Breast epithelium (tissue), 4 donors: ENCODE data around the gene RAB22A. TPM values are rescaled to one million over a fixed set of nuclear protein-coding genes. Genes with fewer than 3 reads are reported as not detected.

ENCODE experiments used
- DNase-seq, 2 donors: peaks; one replicate each; pipeline ENCODE4 v3.0.0-alpha.2; 2019; ENCODE audit warnings: low spot score in 2 of 2
- H3K27ac ChIP-seq, 2 donors: fragments of 200-600 bp; sonication (generic) in 1 of 2; one replicate each; pipeline ENCODE4 v1.5.1; 2016 to 2019; ENCODE audit warnings: mild to moderate bottlenecking in 1 of 2
- H3K27me3 ChIP-seq, 2 donors: fragments of 200-600 bp; sonication (generic) in 1 of 2; one replicate each; pipeline versions ENCODE4 v1.5.1 to v1.6.0; 2017 to 2019; ENCODE audit warnings: control low read depth in 1 of 2, mild to moderate bottlenecking in 1 of 2
- H3K36me3 ChIP-seq: fragments of 200-600 bp; one replicate; pipeline ENCODE4 v1.5.1; 2019
- H3K4me1 ChIP-seq, 2 donors: fragments of 200-600 bp; sonication (generic); one replicate each; pipeline ENCODE4 v1.5.1; 2016 to 2019; ENCODE audit warnings: control low read depth in 1 of 2
- H3K4me3 ChIP-seq, 3 donors: fragments of 200-600 bp; sonication (generic); 1 replicate in 2 of 3; 2 replicates in 1 of 3; pipeline ENCODE4 v1.5.1; 2016 to 2019; ENCODE audit warnings: mild to moderate bottlenecking in 3 of 3, moderate library complexity in 2 of 3
- H3K9me3 ChIP-seq, 2 donors: fragments of 200-600 bp; sonication (generic) in 1 of 2; one replicate each; pipeline ENCODE4 v1.5.1; 2016 to 2019; ENCODE audit warnings: control low read depth in 1 of 2
- CTCF ChIP-seq, 3 donors: fragments of 450-650 bp; IDR thresholded peaks; one replicate each; pipeline ENCODE4 v1.5.1; 2016 to 2017; ENCODE audit warnings: antibody characterized with exemption in 3 of 3, mild to moderate bottlenecking in 3 of 3, moderate library complexity in 3 of 3
- POLR2A ChIP-seq: fragments of 450-650 bp; IDR thresholded peaks from one replicate; pipeline ENCODE4 v1.6.1; 2016; ENCODE audit warnings: antibody characterized with exemption, mild to moderate bottlenecking, moderate library complexity
- POLR2AphosphoS5 ChIP-seq, 3 donors: sonication (generic); formaldehyde crosslinking; IDR thresholded peaks; one replicate each; pipeline ENCODE4 v1.6.1; 2017; ENCODE audit warnings: antibody characterized with exemption in 3 of 3
- intact Hi-C: fragments of 100-400 bp; cut with DNase I; formaldehyde crosslinking; loops from one replicate; pipeline ENCODE4 v1.15.1; 2023; ENCODE audit warnings: low total_unique reads
- total RNA-seq, 3 donors: library from RNA; depleted of rRNA; stranded (reverse); fragments of >200 nt; gene quantifications; one replicate each; pipeline ENCODE4 v1.1.0, GENCODE V29; 2016

RAB22A gene
- total RNA-seq, 3 donors from 2014 or later, result 17.7 to 22.4 (median 22.2) TPM

- Histone ChIP-seq H3K36me3 (no peaks in the 10 kb centered on the region), H3K9me3 (no peaks in the 10 kb centered on the region), H3K27me3 (no peaks in the 10 kb centered on the region), H3K4me3 (peak overlapping the region; percentile 79 to 86 (median 85)), H3K27ac (peak overlapping the region; percentile 92 to 95), H3K4me1 (peaks cover 0 to 10% of the 10 kb centered on the region in 2 donors)
- TF ChIP-seq POLR2A (no peak), CTCF (IDR thresholded peaks at IDR 0.05) (no peak), POLR2AphosphoS5 (IDR thresholded peaks at IDR 0.05) (no peak)
- intact Hi-C loops, result no loop called here
- no peak for DNase-seq
These were observed 80.6 kb downstream of the RAB22A start for GRCh38 chr20:58389968-58390658.

- Histone ChIP-seq H3K36me3 (no peaks in the 10 kb centered on the region), H3K9me3 (no peaks in the 10 kb centered on the region), H3K27ac (no peak overlapping the region), H3K4me1 (peaks cover 0 to 10% of the 10 kb centered on the region in 2 donors), H3K4me3 (peak overlapping the region in 1 of 3 donors; percentile 86), H3K27me3 (no peaks in the 10 kb centered on the region)
- TF ChIP-seq POLR2A (no peak), CTCF (IDR thresholded peaks at IDR 0.05) (no peak), POLR2AphosphoS5 (IDR thresholded peaks at IDR 0.05) (no peak)
- no peak for DNase-seq
- intact Hi-C loops, result no loop called here
These were observed 81.1 kb downstream of the RAB22A start for GRCh38 chr20:58390659-58391035.

GRCh38 chr20:58392286-58392685 lies 82.8 kb downstream of the RAB22A start:
- Histone ChIP-seq H3K27ac (no peak overlapping the region), H3K4me3 (no peak overlapping the region), H3K4me1 (peaks cover 0 to 10% of the 10 kb centered on the region in 2 donors), H3K36me3 (no peaks in the 10 kb centered on the region), H3K27me3 (no peaks in the 10 kb centered on the region), H3K9me3 (no peaks in the 10 kb centered on the region)
- no peak for TF ChIP-seq CTCF (IDR thresholded peaks at IDR 0.05)
- intact Hi-C loops, result no loop called here
- DNase-seq, result no peak

GRCh38 chr20:58393299-58393698 lies 83.8 kb downstream of the RAB22A start:
- H3K27ac ChIP-seq, result no peak overlapping the region
- TF ChIP-seq POLR2A (no peak), CTCF (IDR thresholded peaks at IDR 0.05) (no peak), POLR2AphosphoS5 (IDR thresholded peaks at IDR 0.05) (no peak)
- no peak for DNase-seq
- no peaks in the 10 kb centered on the region for H3K27me3 ChIP-seq
- intact Hi-C loops, result no loop called here
- no peak overlapping the region for H3K4me3 ChIP-seq
- H3K36me3 ChIP-seq, result no peaks in the 10 kb centered on the region
- no peaks in the 10 kb centered on the region for H3K9me3 ChIP-seq
- H3K4me1 ChIP-seq, result peaks cover 0 to 10% of the 10 kb centered on the region in 2 donors

GRCh38 chr20:58394801-58395200 lies 85.3 kb downstream of the RAB22A start:
- intact Hi-C loops, result no loop called here
- Histone ChIP-seq H3K27ac (no peak overlapping the region), H3K4me1 (peaks cover 0 to 10% of the 10 kb centered on the region in 2 donors), H3K36me3 (no peaks in the 10 kb centered on the region), H3K27me3 (no peaks in the 10 kb centered on the region), H3K4me3 (no peak overlapping the region), H3K9me3 (no peaks in the 10 kb centered on the region)
- no peak for DNase-seq
- TF ChIP-seq CTCF (IDR thresholded peaks at IDR 0.05) (no peak), POLR2AphosphoS5 (IDR thresholded peaks at IDR 0.05) (no peak), POLR2A (no peak)
